ENCODE data around the gene ETV6.

ETV6 gene

GRCh38 chr12:11888029-11888428, 238.6 kb downstream of the ETV6 start:
- Histone ChIP-seq H3K4me1 (ENCODE audit: low read depth, poor library complexity, severe bottlenecking) (peaks cover 17% of the 10 kb centered on the region), H3K4me3 (IDR thresholded peaks at IDR 0.05; ENCODE audit: insufficient read depth, low read depth, low read length) (no peak overlapping the region), H3K9ac (no peak overlapping the region), H3K36me3 (ENCODE audit: insufficient read depth) (no peaks in the 10 kb centered on the region), H4K20me1 (ENCODE audit: insufficient read depth) (no peaks in the 10 kb centered on the region), H3K79me2 (ENCODE audit: insufficient read depth, low read depth) (no peaks in the 10 kb centered on the region), H3K27ac (no peak overlapping the region), H3K4me2 (no peak overlapping the region), H3K27me3 (ENCODE audit: insufficient read depth, low read depth) (no peaks in the 10 kb centered on the region), H2AFZ (ENCODE audit: low read depth) (no peak overlapping the region)
- TF ChIP-seq, protein P1, sequence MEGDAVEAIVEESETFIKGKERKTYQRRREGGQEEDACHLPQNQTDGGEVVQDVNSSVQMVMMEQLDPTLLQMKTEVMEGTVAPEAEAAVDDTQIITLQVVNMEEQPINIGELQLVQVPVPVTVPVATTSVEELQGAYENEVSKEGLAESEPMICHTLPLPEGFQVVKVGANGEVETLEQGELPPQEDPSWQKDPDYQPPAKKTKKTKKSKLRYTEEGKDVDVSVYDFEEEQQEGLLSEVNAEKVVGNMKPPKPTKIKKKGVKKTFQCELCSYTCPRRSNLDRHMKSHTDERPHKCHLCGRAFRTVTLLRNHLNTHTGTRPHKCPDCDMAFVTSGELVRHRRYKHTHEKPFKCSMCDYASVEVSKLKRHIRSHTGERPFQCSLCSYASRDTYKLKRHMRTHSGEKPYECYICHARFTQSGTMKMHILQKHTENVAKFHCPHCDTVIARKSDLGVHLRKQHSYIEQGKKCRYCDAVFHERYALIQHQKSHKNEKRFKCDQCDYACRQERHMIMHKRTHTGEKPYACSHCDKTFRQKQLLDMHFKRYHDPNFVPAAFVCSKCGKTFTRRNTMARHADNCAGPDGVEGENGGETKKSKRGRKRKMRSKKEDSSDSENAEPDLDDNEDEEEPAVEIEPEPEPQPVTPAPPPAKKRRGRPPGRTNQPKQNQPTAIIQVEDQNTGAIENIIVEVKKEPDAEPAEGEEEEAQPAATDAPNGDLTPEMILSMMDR (conservative IDR thresholded peaks at IDR 0.05; ENCODE audit: low read depth, low read length) = no peak

DNA sequence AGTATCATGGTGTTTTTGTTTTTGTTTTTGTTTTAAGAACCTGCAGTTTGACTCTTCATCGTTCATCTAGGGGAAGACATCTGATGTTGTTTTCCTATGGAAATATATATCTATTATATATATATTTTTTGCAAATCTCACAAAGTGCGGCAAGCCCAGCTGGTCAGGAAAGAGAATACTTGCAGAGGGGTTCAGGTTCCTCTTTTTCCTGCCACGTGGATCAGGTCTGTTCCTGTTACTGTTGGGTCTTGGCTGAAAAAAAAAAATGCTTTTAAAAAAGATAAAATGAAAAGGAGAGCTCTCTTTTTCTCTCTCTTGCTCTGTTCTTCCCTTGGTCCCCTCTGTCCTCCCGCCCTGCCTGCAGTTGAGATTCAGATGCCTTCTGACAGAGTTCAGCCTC, 241.9 kb downstream of the ETV6 start:
- TF ChIP-seq, protein P1 (conservative IDR thresholded peaks at IDR 0.05; ENCODE audit: low read depth, low read length) = no peak
- no peaks in the 10 kb centered on the region for H3K36me3 ChIP-seq (ENCODE audit: insufficient read depth)
- H3K4me1 ChIP-seq (ENCODE audit: low read depth, poor library complexity, severe bottlenecking) = peaks cover 45% of the 10 kb centered on the region
- H3K27ac ChIP-seq = no peak overlapping the region
- no peak overlapping the region for H3K4me2 ChIP-seq
- H3K9ac ChIP-seq = no peak overlapping the region
- no peak overlapping the region for H3K4me3 ChIP-seq (IDR thresholded peaks at IDR 0.05; ENCODE audit: insufficient read depth, low read depth, low read length)
- H3K79me2 ChIP-seq (ENCODE audit: insufficient read depth, low read depth) = no peaks in the 10 kb centered on the region
- no peak overlapping the region for H2AFZ ChIP-seq (ENCODE audit: low read depth)
- no peaks in the 10 kb centered on the region for H3K27me3 ChIP-seq (ENCODE audit: insufficient read depth, low read depth)
- H4K20me1 ChIP-seq (ENCODE audit: insufficient read depth) = no peaks in the 10 kb centered on the region

GRCh38 chr12:11891754-11892386, 242.4 kb downstream of the ETV6 start:
- no peaks in the 10 kb centered on the region for H3K36me3 ChIP-seq (ENCODE audit: insufficient read depth)

GRCh38 chr12:11893998-11894397, 244.5 kb downstream of the ETV6 start:
- Histone ChIP-seq H3K27ac (peak overlapping the region; percentile 76; the same call in 1 of the 2 replicates), H4K20me1 (ENCODE audit: insufficient read depth) (no peaks in the 10 kb centered on the region), H2AFZ (ENCODE audit: low read depth) (no peak overlapping the region), H3K9ac (no peak overlapping the region), H3K4me1 (ENCODE audit: low read depth, poor library complexity, severe bottlenecking) (peaks cover 61% of the 10 kb centered on the region), H3K4me3 (IDR thresholded peaks at IDR 0.05; ENCODE audit: insufficient read depth, low read depth, low read length) (no peak overlapping the region), H3K36me3 (ENCODE audit: insufficient read depth) (no peaks in the 10 kb centered on the region), H3K4me2 (peak overlapping the region; percentile 65), H3K27me3 (ENCODE audit: insufficient read depth, low read depth) (no peaks in the 10 kb centered on the region), H3K79me2 (ENCODE audit: insufficient read depth, low read depth) (no peaks in the 10 kb centered on the region)
- TF ChIP-seq, protein P1 (conservative IDR thresholded peaks at IDR 0.05; ENCODE audit: low read depth, low read length) = no peak

More at GRCh38 chr12:11891754-11892386, 242.4 kb downstream of the ETV6 start:
- TF ChIP-seq, protein P1 (conservative IDR thresholded peaks at IDR 0.05; ENCODE audit: low read depth, low read length) = no peak
- H3K27me3 ChIP-seq (ENCODE audit: insufficient read depth, low read depth) = no peaks in the 10 kb centered on the region
- H3K27ac ChIP-seq = no peak overlapping the region
- H3K4me3 ChIP-seq (IDR thresholded peaks at IDR 0.05; ENCODE audit: insufficient read depth, low read depth, low read length) = no peak overlapping the region
- H3K4me2 ChIP-seq = no peak overlapping the region
- no peaks in the 10 kb centered on the region for H4K20me1 ChIP-seq (ENCODE audit: insufficient read depth)
- H2AFZ ChIP-seq (ENCODE audit: low read depth) = no peak overlapping the region
- peaks cover 51% of the 10 kb centered on the region for H3K4me1 ChIP-seq (ENCODE audit: low read depth, poor library complexity, severe bottlenecking)
- no peak overlapping the region for H3K9ac ChIP-seq
- no peaks in the 10 kb centered on the region for H3K79me2 ChIP-seq (ENCODE audit: insufficient read depth, low read depth)

Data from KMS-11 (cell line).